PFSK-1 (cell line): Measurements from ENCODE around the gene PDE8B.

ENCODE experiments used
- POLR2AphosphoS5 ChIP-seq: IDR thresholded peaks from 2 replicates; pipeline ENCODE4 v1.6.1; 2012; ENCODE audit warnings: low read depth, mild to moderate bottlenecking, control low read depth, low read length, moderate library complexity
- REST ChIP-seq, 2 experiments: IDR thresholded peaks; 2 replicates each; pipeline versions ENCODE4 v1.6.1 to v1.8.0; 2011 to 2012; ENCODE audit warnings: low read depth in 2 of 2, low read length in 2 of 2, control low read depth in 1 of 2, inconsistent platforms in 1 of 2, mild to moderate bottlenecking in 1 of 2, moderate library complexity in 1 of 2; ENCODE audit not compliant: insufficient read depth in 1 of 2
- SIN3A ChIP-seq: IDR thresholded peaks from 2 replicates; pipeline ENCODE4 v1.6.1; 2012; ENCODE audit warnings: mild to moderate bottlenecking, low read length, moderate library complexity, borderline replicate concordance; ENCODE audit not compliant: insufficient read depth
- TAF1 ChIP-seq: IDR thresholded peaks from 2 replicates; pipeline ENCODE4 v1.6.1; 2012; ENCODE audit warnings: low read length, control low read depth, borderline replicate concordance; ENCODE audit not compliant: insufficient read depth

- TF ChIP-seq POLR2AphosphoS5 (no peak), REST (IDR thresholded peaks at IDR 0.05; ENCODE audit: insufficient read depth in 1 of 2, low read depth in 2 of 2, low read length in 2 of 2) (no peak), TAF1 (no peak), SIN3A (no peak)
These were observed 37.7 kb upstream of the PDE8B start for GRCh38 chr5:77172713-77173328.
